ENCODE data around the gene SPNS3. TPM values are rescaled to one million over a fixed set of nuclear protein-coding genes. Genes with fewer than 3 reads are reported as not detected.

Gene SPNS3
- polyA plus RNA-seq, 4 donors: 0.35 to 3.9 (median 2.2) TPM

DNA sequence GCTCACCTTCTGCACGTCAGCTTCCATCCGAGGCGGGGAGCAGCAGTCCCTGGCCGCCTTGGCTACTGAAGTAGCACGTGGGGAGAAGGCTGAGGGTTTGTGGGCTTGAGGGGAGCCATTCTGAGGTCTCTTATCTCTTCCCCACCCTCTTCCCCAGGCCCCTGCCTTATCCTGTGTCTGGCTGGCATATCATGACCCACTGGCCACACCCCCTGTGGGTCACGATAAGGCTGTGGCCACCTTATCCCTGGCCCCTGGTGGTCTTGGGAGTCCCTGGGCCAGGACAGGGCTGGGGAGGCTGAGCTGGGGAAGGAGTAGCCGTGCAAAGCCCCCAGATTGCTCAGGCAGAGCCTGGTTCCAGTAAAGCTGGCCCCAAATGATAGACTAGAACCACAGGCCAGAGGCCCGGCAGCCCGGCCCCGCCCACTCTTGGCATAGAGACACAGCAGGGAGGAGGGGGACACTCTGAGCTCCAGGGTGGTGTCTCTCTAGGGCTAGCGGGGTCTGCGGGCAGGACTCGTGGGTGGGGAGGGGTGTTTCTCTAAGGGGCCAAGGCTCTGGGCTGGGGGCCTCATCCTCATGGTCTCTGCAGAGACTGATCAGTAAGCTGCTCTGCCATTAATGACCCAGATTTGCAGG is 72.6 kb downstream of the SPNS3 start:
- no peak for DNase-seq (ENCODE audit: low read depth in 4 of 4, low spot score in 3 of 4)

DNA sequence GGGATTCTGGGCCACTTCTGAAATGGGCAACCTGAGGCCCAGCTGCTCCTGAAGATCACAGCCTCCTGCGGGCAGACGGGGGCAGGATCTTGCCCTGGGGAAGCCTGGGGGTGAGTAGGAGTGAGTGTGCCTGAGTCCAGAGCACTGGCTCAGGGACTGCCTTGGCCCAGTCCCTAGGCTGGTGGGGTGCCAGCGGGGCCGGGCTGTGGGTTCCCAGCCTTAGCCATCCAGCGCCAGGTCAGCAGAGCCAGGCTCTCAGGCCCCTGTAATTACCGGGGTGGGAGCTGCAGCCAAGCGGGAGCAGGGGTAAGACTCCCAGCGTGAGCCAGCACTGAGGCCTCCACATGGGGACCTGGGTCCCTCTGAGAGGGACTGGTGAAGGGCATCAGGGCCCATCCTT is 73.2 kb downstream of the SPNS3 start:
- no peak for DNase-seq (ENCODE audit: low read depth in 4 of 4, low spot score in 3 of 4)

DNA sequence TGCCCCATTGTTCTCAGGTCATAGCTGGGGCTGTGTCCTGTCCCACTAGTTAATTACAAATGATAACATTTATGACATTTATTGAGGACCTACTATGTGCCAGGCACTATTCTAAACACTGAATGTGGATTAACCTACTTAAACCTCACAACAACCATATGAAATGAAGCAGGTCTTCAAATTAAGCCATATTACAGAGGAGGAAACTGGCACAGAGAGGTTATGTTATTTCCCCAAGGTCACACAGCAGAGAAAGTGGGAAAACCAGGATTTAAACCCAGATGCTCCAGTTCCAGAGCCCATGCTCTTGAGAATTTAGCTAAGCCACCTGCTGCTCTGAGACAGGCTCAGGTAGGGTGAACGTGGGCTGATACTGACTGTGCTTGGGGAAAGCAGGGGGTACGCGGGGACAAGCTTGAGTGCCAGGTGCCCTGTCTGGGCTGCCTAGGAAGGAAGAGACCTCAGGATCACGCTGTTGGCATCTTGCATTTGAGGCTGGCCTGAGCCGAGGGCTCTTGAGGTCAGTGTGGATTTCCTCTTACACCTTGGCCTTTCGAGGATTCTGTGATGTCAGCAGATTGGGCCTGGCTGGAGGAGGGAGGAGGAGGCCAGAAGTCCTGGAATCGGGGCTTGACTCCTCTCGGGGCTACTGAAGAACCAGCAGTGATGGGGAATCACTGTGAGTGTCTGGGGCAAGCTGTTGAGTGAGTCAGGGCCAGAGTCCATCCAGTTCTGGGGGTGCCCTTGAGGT is 73.8 kb downstream of the SPNS3 start:
- no peak for DNase-seq (ENCODE audit: low read depth in 4 of 4, low spot score in 3 of 4)

DNA sequence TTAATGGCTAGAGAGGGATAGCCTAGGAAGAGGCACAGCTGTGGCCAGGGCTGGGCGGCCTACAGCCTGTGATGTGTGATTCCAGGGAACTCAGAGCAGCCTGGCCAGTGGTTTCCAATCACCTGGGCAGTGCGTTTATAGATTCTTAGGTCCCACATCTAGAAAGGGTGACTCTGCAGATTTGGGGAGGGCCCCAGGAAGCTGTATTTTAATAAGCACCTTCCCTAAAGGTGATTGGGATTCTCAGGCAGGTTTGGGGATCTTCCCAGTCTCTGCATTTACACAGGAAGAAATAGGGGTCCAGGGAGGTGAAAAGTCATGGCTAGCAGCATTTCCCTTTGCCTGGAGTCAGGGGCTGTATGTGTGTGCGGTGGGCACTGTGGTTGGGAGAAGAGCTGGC is 74.5 kb downstream of the SPNS3 start:
- DNase-seq (ENCODE audit: low read depth in 4 of 4, low spot score in 3 of 4): no peak

DNA sequence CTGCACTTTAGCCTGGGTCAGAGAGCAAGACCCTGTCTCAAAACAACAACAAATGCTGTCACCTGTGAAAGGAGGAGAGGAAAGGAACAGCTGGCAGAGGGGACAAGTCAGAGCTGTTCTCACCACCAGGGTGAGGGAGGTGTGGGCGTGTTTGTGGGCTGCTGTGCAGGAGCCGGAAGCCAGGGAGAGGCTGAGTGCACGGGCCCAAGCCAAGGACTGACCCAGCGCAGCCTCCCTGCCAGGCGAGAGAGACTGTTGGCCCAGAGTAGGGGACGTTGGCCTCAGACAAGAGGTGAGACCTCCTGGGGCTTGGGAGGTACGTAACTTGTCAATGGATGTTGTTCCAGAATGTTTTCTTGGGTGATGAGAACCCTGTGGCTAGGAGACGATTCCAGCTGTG is 75.7 kb downstream of the SPNS3 start:
- DNase-seq (ENCODE audit: low read depth in 4 of 4, low spot score in 3 of 4): no peak

DNA sequence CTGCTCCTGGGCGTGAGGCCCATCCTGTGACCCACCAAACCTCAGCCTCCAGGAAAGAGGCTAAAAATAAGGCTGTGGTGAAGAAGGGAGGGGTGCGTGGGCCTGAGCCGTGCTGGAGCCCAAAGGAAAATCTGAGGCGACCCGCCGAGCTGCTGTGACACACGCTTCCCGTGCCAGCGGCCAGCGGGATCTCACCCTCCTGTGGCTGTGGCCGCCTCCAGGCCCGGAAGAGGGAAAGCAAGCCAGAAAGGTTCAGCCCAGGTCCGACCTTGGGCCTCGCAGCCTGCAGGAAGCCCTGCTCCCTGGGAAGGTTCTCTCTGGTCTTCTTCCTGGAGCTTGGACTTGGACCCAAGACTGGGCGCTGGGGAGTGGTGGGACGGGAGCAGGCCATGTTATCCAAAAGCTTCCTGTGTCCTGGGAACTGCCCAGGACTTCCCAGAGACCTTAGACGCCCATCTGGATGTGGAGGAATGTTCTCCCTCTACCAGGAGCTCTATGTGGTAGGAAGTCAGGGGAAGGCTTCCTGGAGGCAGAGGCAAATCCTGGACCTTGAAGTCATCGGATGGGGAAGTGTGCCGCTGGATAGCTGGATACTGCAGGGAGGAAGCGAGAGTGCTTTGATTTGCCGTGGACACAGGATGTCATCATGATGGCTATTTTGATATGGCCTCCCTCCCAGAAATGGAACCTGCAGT is 76.3 kb downstream of the SPNS3 start:
- DNase-seq (ENCODE audit: low read depth in 4 of 4, low spot score in 3 of 4): no peak

DNA sequence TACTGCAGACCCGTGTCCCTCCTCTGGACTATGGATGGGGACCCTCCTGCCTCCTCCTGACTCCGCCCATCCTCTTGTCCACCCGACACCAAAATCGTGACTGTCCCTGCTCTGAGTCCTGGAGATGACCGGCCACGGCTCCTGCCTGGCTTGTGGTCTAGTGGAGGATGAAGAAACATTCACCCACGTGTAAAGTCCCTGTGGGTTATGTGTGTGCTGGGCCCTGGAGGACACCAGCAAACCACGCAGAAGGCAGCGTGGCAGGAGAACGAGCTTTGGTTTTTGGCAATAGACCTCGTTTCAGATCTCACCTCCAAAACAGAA is 76.8 kb downstream of the SPNS3 start:
- no peak for DNase-seq (ENCODE audit: low read depth in 4 of 4, low spot score in 3 of 4)

DNA sequence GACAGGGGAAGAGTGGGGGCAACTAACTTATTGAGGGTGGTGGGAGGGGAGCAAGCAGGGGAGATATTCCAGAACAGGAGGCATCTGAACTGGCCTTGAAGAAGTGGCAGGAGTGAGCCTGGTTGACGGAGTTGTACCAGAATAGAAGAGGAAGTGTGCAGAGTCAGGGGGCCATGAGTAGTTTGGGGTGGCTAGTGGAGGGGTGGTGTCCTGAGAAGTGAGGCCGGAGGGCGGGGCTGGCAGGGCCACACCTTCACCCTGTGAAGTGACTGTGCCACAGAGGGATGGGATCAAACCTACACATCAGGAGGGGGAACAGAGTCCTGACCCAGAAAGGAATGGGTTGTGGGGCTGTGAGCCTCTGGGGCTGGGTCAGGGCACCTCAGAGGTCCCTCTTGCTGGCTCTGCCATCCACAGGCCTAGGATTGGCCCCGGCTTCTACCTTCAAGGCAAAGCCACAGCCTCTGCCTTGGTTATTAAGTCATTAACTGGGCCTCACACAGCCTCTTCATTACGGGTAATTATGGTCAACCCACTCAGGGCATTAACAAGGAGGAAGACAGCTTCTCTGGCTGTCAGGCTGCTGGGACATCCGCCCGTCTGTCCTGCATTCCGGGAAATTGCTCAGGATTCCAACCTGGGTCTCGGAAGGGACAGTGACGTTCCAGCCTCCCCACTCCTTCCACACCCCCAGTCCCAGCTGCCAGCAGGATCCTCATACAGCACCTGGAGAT is 77.6 kb downstream of the SPNS3 start:
- DNase-seq (ENCODE audit: low read depth in 4 of 4, low spot score in 3 of 4): no peak

DNA sequence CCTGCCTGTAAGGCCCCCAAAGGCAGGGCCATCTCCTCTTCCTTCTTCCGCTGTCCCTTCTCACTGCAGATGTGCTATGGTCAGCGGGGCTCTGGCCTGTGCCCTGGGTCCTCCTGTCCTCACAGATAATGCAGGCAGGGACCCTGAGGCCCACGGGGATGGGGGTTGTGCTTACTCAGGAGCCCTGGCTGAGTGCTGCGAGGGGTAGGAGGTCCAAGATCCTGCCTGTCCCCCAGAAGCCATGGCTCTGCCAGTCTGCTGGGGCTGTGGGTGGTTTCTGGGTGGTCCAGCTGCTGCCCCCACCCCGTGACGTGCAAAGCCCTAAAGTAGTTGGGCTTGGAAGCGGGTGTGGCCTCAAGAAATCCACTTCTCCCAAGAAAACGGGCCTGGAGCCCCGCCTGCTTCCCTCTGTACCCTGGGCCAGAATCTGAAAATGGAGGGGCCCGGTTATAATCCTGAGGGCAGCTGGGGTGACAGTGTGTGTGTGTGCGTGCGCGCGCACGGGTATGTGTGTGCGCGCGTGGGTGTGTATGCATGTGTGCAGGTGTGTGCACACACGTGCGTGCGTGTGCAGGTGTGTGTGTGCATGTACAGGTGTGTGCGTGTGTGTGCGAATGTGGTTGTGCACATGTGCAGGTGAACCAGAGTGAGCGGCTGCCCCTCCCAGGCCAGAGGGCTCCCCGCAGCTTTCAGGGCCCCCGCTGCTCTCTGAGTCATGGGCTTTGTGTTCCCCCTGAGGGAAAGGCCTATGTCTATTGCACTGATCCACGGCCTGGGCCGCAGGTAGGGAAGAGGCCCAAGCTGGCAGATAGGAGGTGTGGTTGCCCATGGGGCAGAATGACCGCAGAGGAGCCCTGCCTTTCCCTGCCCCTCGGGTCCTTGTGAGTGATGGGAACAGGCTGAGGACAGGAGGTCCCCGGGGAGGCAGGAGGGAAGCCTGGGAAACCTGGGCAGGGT is 78.7 kb downstream of the SPNS3 start:
- no peak for DNase-seq (ENCODE audit: low read depth in 4 of 4, low spot score in 3 of 4)

DNA sequence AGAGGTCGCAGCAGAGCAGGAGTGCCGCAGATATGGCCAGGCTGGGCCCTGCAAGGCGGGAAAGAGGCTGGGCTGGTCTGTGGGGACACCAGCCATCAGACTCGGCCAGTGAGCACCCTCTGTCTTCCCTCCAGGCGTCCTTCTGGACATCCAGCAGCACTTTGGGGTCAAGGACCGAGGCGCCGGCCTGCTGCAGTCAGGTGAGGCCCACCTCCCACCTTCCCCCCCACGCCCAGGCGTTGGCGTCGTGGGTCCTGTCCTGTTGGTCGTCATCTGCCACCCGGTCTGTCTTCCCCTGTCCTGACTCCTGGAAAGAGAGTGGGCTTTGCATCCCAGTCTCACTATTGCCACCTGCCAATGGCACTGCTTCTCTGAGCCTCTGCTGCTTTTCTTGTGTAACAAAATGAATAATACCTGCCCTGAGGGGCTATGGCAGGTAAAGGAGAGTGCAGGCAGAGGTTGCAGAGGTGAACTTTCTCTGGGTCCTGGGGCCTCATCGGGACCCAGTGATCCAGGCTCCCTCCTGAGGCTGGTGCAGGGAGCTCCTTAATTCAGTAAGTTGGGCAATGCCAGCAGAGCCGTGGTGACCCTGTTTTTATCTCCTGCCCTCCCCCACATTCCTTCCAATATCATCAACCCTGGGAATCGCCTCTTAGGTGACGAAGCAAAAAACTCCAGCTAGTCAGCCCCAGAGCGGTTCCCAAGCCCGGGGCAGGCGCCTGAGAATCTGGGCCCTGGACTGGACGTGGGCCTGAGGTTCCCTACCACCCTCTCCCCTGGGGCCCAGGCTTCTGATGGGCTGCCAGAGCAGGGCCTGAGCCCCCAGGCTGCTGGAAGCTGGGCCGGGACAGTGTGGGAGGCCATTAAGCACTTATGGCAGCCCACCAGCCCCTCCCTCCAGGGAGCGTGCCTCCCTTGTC is 79.6 kb downstream of the SPNS3 start:
- no peak for DNase-seq (ENCODE audit: low read depth in 4 of 4, low spot score in 3 of 4)

DNA sequence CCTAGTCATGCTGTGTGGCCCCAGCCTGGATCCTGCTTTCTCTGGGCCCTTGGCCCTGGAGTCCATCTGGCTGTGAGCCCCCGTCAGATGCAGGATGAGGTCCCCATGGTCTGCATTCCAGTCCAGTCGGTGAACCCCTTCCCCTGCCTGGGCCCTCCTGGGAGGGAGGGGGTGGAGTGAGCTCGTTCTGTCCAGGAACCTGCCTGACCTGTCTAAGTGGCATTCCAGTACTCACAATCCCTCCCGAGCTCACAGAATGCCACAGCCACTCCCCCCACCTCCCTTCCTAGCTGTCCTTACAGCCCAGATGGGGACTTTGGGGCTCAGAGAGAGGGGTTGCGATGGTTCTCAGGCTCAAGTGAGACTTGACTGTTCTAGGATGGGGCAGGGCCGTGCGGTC is 80.5 kb downstream of the SPNS3 start:
- DNase-seq (ENCODE audit: low read depth in 4 of 4, low spot score in 3 of 4): peak in 2 of 4 donors; percentile 65 to 67

DNA sequence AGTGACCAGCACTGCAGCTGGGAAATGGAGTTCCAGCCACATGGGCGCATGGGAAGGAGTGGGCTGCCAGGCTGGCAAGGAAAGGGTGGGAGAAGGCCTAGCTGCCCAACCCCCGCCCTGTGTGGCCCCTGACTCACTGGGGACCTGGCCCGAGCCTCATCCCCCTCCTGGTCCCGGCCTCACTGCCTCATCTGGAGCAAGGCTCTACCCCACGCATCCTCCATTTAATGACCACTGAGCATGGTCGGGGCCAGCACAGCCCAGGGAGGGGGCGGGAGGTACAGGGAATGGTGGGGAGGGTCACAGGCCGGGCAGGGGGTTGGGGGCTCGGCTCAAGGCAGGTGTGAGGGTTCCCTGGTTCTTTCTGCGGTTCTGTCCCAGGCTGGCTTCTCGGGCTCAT is 81.0 kb downstream of the SPNS3 start:
- no peak for DNase-seq (ENCODE audit: low read depth in 4 of 4, low spot score in 3 of 4)

DNA sequence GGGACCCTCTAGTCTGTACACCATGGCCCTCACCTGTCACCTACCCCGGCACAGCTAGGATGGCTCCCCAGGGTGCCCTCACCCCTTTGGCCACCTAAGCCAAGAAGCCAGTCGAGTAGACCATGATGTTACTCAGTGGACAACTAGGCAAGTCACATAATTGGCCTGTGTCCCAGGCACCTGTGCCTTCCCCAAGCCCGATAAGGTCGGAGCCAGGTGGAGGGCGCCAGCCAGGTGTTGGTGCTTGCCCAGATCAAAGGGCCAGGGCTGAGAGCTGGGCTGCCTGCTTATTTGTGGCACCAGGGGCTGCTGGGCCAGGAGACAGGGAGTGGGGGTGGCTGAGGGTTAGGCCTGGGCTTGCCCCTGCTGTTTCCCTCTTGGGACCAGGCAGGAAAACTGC is 81.8 kb downstream of the SPNS3 start:
- no peak for DNase-seq (ENCODE audit: low read depth in 4 of 4, low spot score in 3 of 4)

DNA sequence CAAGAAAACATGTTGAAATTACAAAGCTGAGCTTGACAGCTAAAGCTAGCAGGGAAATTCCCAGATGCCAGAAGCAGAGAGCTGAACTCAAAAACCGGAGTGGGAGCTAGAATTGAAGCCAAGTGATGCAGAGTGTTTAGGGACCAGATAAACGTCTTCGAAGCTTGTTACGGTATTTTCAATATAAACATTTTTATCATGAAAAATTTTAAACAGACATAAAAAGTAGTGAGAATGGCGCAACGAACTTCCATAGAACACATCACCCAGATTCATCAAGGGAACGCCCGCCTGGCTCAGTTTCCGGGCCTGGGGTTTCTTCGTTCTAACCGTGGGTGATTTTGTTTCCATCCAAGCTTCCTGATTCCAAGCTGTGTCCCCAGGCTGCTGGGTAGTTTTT is 83.0 kb downstream of the SPNS3 start:
- no peak for DNase-seq (ENCODE audit: low read depth in 4 of 4, low spot score in 3 of 4)

DNA sequence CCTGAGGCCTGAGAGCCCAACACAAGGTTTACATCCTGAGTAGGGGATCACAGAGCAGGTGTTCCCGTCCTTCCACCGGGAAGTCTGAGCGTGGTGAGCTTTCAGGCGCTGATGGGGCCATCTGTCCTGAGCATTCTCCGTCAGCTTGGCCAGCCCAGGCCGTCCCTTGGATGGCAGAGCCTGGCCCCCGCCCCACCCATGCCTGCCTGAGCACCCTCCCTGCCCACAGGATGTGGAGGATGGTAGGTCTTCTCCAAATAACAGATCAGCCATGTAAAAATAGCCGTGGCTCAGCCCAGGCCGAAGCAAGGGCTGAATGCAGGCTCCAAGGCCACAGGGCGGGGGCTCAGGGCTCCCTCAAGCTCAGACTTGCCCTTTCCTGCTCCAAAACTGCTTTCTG is 85.2 kb downstream of the SPNS3 start:
- no peak for DNase-seq (ENCODE audit: low read depth in 4 of 4, low spot score in 3 of 4)

DNA sequence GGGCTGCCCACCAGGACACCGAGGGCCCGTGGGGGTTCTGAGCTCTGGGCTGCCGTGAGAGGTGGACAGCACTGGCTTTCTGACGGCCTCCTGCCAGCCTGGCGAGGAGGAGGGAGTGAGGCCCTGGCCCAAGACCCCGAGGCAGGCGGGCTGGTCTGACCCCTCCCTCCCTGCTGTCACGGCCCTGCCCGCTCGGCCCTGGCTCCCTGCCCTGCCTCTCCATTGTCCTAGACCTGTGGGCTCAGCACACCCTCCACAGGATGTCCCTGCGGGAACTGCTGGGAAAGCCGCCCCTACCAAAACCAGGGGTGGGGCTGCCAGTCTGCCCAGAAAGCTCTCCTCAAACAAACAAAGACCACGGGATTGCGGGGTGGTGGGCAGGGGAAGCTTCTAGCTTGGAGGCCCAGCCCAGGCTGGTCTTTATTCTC is 85.6 kb downstream of the SPNS3 start:
- DNase-seq (ENCODE audit: low read depth in 4 of 4, low spot score in 3 of 4): no peak

DNA sequence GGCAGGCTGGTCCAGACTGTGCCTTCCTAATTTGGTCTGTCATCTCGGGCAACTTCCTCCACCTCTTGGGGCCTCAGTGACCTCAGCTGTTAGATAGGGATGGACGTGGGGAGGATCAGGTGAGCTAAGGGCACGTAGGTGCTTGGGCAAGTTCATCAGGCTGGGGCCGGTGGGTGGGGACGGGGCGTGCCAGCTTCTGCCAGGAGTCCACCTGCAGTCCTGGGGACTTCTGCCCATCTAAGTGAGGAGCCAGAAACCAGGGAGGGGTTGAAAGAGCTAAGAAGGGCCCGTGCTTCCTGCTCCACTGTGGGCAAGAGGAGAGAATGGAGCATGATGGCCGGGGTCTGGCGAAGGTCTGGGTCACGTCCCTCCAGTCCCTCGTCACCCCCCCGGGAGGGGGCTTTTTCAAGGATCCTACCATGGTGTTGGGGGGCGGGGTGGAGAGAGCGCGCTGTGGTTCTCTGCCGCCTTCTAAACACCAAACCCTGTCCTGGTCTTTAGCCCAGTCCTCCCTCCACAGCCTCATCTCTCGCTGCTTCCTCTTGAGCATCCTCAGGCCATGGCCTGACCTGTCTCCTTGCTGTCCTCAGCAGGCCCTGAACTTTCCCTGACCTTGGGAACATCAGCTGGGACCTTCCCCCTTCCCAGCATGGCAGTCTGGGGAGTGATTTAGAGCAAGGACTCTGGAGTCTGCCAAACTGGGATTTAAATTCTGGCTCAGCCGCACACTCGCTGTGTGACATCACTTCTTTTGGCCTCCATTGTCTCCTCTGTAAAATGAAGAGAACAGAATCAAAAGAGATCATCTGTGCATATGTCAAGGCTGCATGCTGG is 86.5 kb downstream of the SPNS3 start:
- no peak for DNase-seq (ENCODE audit: low read depth in 4 of 4, low spot score in 3 of 4)

DNA sequence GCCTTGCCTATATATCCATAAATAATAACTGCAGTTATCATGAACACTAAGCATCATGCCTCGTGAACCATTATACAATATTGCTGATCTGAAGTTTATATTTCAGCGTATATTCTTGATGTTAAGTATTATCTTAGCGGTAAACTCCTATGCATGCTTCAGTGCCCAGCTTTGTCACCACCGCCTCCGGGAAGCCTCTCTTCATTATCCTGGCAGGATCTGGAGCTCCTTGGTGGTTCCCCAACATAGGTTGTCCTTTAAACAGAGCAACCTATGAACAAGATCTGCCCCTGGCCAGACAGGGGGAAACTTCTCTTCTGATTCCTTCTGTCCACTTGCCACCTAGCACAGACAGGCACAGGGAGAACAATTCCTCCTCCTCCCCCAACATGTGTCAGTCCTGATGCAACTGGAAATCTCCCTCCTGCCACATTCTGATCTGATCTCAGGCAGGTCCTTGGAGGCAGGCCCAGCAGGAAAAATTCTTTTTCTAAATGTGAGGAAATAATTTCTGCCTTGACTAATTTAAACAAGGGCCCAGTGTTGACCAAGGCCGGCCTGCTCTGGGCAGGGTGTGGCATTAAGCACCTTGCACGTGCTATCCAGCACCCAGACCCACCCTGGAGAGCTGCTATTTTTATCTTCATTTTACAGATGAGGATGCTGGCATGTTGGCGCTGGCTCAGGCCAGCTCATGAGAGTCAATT is 87.3 kb downstream of the SPNS3 start:
- DNase-seq (ENCODE audit: low read depth in 4 of 4, low spot score in 3 of 4): no peak
